Fibroblast of peridontal ligament (primary cell): ENCODE results near the gene PDE4B.

ENCODE experiments used
- DNase-seq: peaks from one replicate; pipeline ENCODE4 v3.0.0-alpha.2; 2010; ENCODE audit errors: extremely low read depth

The PDE4B gene

GRCh38 chr1:66262208-66262963 lies 469.7 kb downstream of the PDE4B start:
- peak; percentile 79 for DNase-seq

GRCh38 chr1:66265268-66265667 lies 472.6 kb downstream of the PDE4B start:
- no peak for DNase-seq

GRCh38 chr1:66265796-66266195 lies 473.1 kb downstream of the PDE4B start:
- no peak for DNase-seq

GRCh38 chr1:66266350-66266749 lies 473.7 kb downstream of the PDE4B start:
- no peak for DNase-seq

GRCh38 chr1:66266756-66267155 lies 474.1 kb downstream of the PDE4B start:
- peak; percentile 40 for DNase-seq

DNA sequence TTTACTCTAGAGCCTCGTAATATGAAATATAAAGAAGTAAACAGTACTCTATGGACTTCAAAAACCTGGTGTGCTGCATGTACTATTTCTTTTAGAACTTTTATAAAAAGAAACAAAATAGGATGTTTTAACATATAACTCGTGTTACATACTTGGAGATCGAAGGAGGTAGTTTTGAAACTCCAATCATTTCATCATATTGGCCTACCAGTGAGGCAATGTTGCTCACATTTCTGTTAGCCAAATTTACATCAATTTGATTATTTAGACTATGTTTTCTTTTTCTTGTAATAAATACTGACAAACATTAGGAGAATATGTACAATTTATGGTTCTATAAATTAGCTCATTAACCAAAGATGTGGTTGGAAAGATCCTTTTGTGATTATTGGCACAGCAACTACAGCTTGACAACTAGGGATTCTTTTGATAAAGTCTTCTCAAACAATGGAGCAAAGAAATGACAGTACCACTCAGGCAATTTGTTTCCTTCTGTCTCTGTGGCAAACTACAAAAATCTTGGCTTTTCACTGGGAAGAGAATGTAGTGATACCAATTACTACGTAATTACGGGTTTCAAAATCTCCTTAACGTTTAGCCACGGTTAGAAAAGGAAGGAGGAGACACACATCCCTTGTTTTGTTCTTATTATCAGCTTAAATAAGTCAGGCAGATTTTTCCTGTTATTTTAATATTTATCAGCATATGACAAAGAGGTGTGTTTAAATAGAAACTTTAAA lies 474.7 kb downstream of the PDE4B start:
- DNase-seq: peak; percentile 71

DNA sequence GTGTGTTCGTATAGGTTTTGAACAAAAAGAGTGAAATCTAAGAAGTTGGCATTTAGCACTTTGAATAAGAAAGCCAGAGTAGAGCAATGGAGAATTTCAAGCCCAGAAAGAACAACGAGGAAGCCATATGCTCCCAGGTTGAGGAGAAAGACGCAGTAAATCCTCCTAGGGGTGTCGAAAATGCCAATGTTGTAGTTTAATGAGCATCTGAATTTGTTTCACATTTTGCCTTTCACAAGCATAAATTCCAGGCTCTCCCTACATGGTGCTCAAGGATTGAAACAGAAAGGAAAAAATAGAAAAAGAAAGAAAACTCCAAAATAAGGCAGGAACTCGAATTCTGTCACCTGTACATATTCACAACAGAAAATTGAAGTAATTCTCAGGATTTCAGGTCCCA lies 476.5 kb downstream of the PDE4B start:
- no peak for DNase-seq

DNA sequence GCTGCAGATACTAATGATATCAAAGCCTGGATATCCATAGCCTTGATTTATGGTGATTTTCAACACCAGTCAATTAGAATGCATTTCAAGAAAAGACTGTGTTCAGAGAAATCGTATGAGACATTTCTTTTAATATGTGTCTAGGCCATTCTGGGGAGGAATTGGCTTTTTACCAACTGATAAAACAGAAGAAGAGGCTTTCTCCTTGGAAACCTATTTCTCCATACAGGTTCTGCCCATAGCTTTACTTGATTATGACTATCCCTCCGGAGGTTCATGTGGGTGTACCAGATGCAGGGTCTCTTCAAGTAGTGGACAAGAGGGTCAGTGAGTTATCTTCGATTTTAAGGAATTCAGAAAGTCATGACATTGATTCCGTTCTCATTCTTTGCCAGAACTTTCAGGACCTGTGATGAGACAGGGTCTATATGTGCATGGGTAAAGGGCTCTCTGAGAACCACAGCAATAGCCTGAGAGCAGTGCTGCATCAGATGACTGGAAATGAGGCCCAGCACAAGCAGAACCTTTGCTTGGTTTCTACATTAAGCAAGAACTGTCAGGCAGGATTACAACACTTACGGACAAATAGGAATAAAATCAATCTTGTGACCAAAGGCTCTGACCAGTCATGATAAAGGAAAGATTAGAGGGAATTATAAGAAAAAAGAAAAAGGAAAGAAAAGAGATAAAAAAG lies 477.6 kb downstream of the PDE4B start:
- DNase-seq: peak; percentile 77

- peak; percentile 99 for DNase-seq
Observed at GRCh38 chr1:66271216-66271903, 478.7 kb downstream of the PDE4B start.

- DNase-seq: peak; percentile 60
Observed at GRCh38 chr1:66271904-66272254, 479.2 kb downstream of the PDE4B start.

GRCh38 chr1:66273656-66274055 lies 481.0 kb downstream of the PDE4B start:
- no peak for DNase-seq

DNA sequence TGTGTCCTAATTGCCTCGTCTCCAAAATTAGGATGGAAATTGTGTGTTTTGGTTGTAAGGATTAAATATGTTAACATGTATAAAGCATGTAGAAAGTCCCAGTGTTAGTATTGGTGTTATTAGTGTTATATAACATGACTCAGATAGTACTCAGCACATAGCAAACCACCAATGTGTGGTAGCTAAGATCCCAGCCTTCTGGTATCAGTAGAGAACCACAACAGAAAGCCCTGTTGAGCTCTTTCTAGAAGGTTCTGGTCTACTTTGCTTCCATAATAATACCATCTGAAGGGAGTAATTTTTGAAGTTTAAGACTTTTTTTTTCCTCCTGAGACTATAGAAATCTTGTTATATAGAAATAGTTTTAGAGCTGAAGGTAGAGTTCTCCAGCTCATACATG lies 481.9 kb downstream of the PDE4B start:
- DNase-seq: peak; percentile 65

DNA sequence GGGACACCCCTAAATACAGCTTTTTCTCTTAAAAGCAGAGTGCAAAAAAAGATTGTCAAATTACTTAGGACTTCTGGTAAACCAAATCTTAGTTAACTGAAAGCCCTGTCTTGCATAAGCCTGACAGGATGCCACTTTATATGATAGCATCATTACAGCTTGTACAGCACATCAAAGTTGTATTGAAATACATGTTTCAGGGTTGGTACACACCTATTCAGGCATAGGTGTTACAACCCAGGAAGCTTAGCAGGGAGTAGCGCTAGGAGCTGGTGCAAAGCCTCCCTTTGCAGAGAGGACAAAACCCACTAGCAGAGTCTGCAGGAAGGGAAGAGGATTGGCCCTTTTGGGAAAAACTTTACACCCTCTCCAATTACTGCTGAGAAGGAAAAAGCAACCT lies 482.4 kb downstream of the PDE4B start:
- no peak for DNase-seq

DNA sequence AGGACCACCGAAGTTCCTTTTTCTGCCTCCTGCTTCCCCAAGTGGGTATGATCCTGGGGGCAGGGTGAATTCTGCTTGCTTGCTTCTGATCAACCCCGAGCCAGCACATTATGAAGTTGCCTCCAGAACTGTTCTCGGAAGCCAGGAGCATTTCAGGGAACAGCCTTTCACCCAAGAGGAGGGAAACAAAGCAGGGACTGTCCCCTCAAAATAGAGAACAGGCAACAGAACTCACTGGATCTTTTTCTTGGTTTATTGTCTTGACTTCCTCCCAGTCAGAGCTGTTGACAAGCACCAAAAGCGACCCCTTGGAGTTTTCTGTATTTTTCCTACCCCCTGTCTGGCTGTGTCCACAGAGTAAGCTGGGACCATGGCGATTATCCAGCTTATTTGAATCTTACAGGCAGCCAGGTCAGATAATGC lies 482.9 kb downstream of the PDE4B start:
- DNase-seq: no peak

- DNase-seq: no peak
Observed at GRCh38 chr1:66276218-66276617, 483.5 kb downstream of the PDE4B start.

GRCh38 chr1:66278260-66279021 lies 485.7 kb downstream of the PDE4B start:
- no peak for DNase-seq

- no peak for DNase-seq
Observed at GRCh38 chr1:66281808-66282207, 489.1 kb downstream of the PDE4B start.

DNA sequence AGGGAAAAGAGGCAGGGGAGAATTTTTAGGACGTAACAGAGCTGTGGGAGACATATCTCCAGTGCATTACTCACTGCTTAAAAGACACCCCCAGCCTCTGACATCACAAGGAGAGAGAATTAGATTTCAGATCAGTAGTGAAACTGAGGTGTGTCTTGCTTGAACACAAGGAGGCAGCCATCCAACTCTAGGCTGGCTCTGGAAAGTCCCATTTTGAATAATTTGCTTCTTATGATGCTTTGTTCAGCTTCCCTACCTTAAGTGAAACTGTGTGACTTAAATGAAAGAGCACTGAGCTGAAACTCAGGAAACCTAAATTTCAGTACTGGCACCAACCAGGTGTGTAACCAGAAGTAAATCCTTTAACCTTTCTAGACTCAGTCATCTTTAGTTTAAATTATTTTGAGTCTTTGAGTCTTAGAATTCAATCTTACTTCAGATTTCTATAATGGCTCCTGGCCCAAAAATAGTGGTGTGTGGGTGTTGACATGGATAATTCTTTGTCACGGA lies 489.7 kb downstream of the PDE4B start:
- peak; percentile 87 for DNase-seq

DNA sequence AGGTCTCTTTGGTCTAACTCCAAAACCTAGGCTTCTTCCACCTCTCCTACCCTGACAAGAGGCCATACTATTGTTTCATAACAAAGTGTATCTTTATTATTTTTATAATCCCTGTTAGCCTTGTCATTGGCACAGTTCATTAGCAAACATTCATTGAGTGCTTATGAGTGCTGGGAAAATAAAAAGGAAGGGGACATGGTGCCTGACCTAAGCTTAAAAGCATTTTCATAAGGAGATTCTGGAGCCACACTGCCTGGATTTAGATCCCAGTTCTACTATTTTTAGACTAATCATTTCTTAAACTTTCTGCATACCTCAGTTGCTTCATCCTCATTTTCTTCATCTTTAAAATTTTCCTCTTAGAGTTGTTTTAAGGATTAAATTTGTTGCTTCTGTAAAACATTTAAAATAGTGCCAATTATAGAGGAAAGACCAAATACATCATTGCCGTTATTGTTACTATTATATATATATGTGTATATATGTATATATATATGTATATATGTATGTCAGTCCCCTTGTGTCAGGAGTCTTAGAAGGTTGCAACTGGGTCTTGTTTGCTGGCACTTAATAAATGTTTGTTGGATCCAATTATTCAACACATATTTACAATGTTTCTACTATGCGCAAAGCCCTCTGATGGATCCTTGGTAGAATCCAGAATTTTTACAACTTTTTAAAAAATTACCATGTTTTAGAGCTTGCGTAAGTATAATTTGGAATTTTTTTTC lies 490.4 kb downstream of the PDE4B start:
- no peak for DNase-seq

DNA sequence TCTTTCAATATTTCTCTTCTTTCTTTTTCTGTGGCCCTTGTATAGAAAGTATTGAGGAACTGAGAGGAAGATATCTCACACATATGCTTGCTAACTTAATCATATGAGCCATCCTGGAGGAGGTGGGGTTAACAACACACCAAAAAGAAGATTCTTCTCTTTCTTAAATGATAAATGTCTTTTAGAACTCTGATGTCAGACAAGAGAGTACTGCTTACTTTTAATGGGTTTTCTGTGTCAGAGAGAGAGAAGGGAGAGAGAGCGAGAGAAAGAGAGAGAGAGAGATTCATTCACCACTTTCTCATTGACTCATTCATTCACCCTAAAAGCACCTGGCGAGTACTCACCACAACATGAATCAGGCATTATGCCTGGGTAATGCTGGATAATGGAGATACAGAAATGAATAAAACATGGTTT lies 490.9 kb downstream of the PDE4B start:
- no peak for DNase-seq
